Measurements from ENCODE around the gene PRKCA. TPM values are rescaled to one million over a fixed set of nuclear protein-coding genes. Genes with fewer than 3 reads are reported as not detected.

Gene PRKCA
- total RNA-seq, 1 donor from 2014 or later, result 5.6 TPM

GRCh38 chr17:66541461-66542128 lies 239.2 kb downstream of the PRKCA start:
- no peak for TF ChIP-seq CTCF (IDR thresholded peaks at IDR 0.05; ENCODE audit: borderline replicate concordance)
- Histone ChIP-seq H3K9me3 (replicated peaks) (peaks cover 12% of the 10 kb centered on the region), H3K27ac (replicated peaks) (peak overlapping the region; percentile 61), H3K4me3 (no peak overlapping the region), H3K36me3 (no peaks in the 10 kb centered on the region), H3K27me3 (ENCODE audit: low read depth) (no peaks in the 10 kb centered on the region), H3K4me1 (peaks cover 21% of the 10 kb centered on the region)
- DNase-seq, result no peak
- intact Hi-C loops (cut with micrococcal nuclease), result no loop called here

- H3K9me3 ChIP-seq (replicated peaks), result peaks cover 13% of the 10 kb centered on the region
- no peak for TF ChIP-seq CTCF (IDR thresholded peaks at IDR 0.05; ENCODE audit: borderline replicate concordance)
- intact Hi-C loops (cut with micrococcal nuclease), result no loop called here
- H3K36me3 ChIP-seq, result no peaks in the 10 kb centered on the region
- peak overlapping the region; percentile 61 for H3K27ac ChIP-seq (replicated peaks)
- peaks cover 21% of the 10 kb centered on the region for H3K4me1 ChIP-seq
- DNase-seq, result no peak
- H3K27me3 ChIP-seq (ENCODE audit: low read depth), result no peaks in the 10 kb centered on the region
- no peak overlapping the region for H3K4me3 ChIP-seq
Measured at GRCh38 chr17:66542129-66542966, 239.9 kb downstream of the PRKCA start.

GRCh38 chr17:66542967-66543520 lies 240.6 kb downstream of the PRKCA start:
- no peak for DNase-seq
- H3K4me1 ChIP-seq, result peaks cover 21% of the 10 kb centered on the region
- H3K4me3 ChIP-seq, result no peak overlapping the region
- no peak overlapping the region for H3K27ac ChIP-seq (replicated peaks)
- TF ChIP-seq CTCF (IDR thresholded peaks at IDR 0.05; ENCODE audit: borderline replicate concordance), result no peak
- H3K27me3 ChIP-seq (ENCODE audit: low read depth), result no peaks in the 10 kb centered on the region
- intact Hi-C loops (cut with micrococcal nuclease), result no loop called here
- peaks cover 13% of the 10 kb centered on the region for H3K9me3 ChIP-seq (replicated peaks)
- H3K36me3 ChIP-seq, result no peaks in the 10 kb centered on the region

GRCh38 chr17:66543526-66543925 lies 241.1 kb downstream of the PRKCA start:
- H3K27ac ChIP-seq (replicated peaks), result no peak overlapping the region
- H3K4me3 ChIP-seq, result no peak overlapping the region
- H3K4me1 ChIP-seq, result peaks cover 21% of the 10 kb centered on the region
- intact Hi-C loops (cut with micrococcal nuclease), result no loop called here
- peaks cover 13% of the 10 kb centered on the region for H3K9me3 ChIP-seq (replicated peaks)
- H3K27me3 ChIP-seq (ENCODE audit: low read depth), result no peaks in the 10 kb centered on the region
- H3K36me3 ChIP-seq, result no peaks in the 10 kb centered on the region
- DNase-seq, result no peak
- TF ChIP-seq CTCF (IDR thresholded peaks at IDR 0.05; ENCODE audit: borderline replicate concordance), result no peak

GRCh38 chr17:66545918-66546317 lies 243.5 kb downstream of the PRKCA start:
- H3K27ac ChIP-seq (replicated peaks), result no peak overlapping the region
- no peak overlapping the region for H3K4me3 ChIP-seq
- TF ChIP-seq CTCF (IDR thresholded peaks at IDR 0.05; ENCODE audit: borderline replicate concordance), result no peak
- no peaks in the 10 kb centered on the region for H3K27me3 ChIP-seq (ENCODE audit: low read depth)
- H3K36me3 ChIP-seq, result no peaks in the 10 kb centered on the region
- H3K9me3 ChIP-seq (replicated peaks), result peaks cover 13% of the 10 kb centered on the region
- intact Hi-C loops (cut with micrococcal nuclease), result no loop called here
- H3K4me1 ChIP-seq, result peaks cover 19% of the 10 kb centered on the region
- no peak for DNase-seq
